Chondrocyte (in vitro differentiated cells): ENCODE results near the gene RAPGEF5. TPM values are rescaled to one million over a fixed set of nuclear protein-coding genes. Genes with fewer than 3 reads are reported as not detected.

Source experiments
- DNase-seq: peaks from one replicate; pipeline ENCODE4 v3.0.0; 2021; ENCODE audit warnings: mixed read lengths, low spot score
- H3K27ac Mint-ChIP-seq: one replicate; pipeline ENCODE4 v1.8.0; 2021; ENCODE audit warnings: mild to moderate bottlenecking, moderate library complexity, mixed read lengths; ENCODE audit not compliant: unreplicated experiment
- H3K27me3 Mint-ChIP-seq: 2 replicates; pipeline ENCODE4 v1.8.0; 2021; ENCODE audit warnings: low read depth, mixed read lengths
- H3K36me3 Mint-ChIP-seq: 2 replicates; pipeline ENCODE4 v1.8.0; 2021; ENCODE audit warnings: low read depth, mixed read lengths
- H3K4me1 Mint-ChIP-seq: 2 replicates; pipeline ENCODE4 v1.8.0; 2021; ENCODE audit warnings: low read depth, mild to moderate bottlenecking, mixed read lengths
- H3K4me3 Mint-ChIP-seq: one replicate; pipeline ENCODE4 v1.8.0; 2021; ENCODE audit warnings: mild to moderate bottlenecking, moderate library complexity, mixed read lengths; ENCODE audit not compliant: unreplicated experiment
- H3K9me3 Mint-ChIP-seq: 2 replicates; pipeline ENCODE4 v1.8.0; 2021; ENCODE audit warnings: low read depth, mixed read lengths
- CTCF ChIP-seq: fragments of 200-600 bp; sonication (generic); IDR thresholded peaks from 2 replicates; pipeline ENCODE4 v1.5.0; 2021; ENCODE audit warnings: antibody characterized with exemption, mild to moderate bottlenecking, moderate library complexity
- total RNA-seq: library from RNA; stranded (reverse); gene quantifications from 3 replicates; pipeline ENCODE4 v1.2.1, GENCODE V29; 2021

RAPGEF5 gene
- total RNA-seq, 1 donor from 2014 or later = 2.2 TPM

GRCh38 chr7:22121702-22122474 lies 235.1 kb downstream of the RAPGEF5 start:
- Mint-ChIP-seq H3K9me3 (no peaks in the 10 kb centered on the region), H3K27ac (no peak overlapping the region), H3K36me3 (peaks cover 2% of the 10 kb centered on the region), H3K4me3 (no peak overlapping the region), H3K4me1 (peaks cover 12% of the 10 kb centered on the region), H3K27me3 (peaks cover 3% of the 10 kb centered on the region)
- no peak for DNase-seq
- no peak for TF ChIP-seq CTCF

DNA sequence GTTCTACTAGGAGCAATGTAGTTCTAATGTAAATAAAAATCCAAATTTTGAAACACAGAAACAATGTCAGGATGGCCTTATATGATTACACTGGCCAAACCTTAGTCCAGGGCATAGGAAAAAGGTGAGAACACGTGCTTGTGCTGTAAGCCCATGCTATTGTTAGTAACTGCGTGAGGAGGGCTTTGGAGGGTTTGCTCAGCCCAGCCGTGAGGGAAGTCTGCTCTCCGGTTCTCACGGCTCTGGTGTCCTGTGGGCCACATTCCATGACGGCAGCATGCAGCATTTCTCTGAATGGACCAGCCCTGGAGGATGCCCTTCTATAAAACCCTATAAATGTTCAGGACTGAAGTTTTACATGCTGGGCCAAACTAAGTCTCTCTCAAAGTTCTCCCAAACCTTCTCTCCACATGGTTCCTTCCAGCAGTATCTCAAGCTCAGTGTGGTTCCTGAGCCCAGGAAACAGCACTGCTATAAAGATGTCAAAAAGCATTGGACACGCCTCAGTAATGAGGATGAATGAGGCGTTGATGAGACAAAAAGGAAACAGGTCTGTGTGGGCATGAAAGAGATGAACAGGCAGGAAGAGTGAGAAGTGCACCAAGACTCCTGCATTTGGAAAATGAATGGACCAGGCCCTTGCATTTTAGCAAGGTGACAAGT lies 236.4 kb downstream of the RAPGEF5 start:
- peaks cover 2% of the 10 kb centered on the region for H3K36me3 Mint-ChIP-seq
- TF ChIP-seq CTCF = no peak
- H3K27ac Mint-ChIP-seq = no peak overlapping the region
- H3K4me3 Mint-ChIP-seq = no peak overlapping the region
- H3K4me1 Mint-ChIP-seq = peaks cover 11% of the 10 kb centered on the region
- peaks cover 3% of the 10 kb centered on the region for H3K27me3 Mint-ChIP-seq
- H3K9me3 Mint-ChIP-seq = no peaks in the 10 kb centered on the region
- DNase-seq = no peak

- TF ChIP-seq CTCF = no peak
- DNase-seq = no peak
- Mint-ChIP-seq H3K36me3 (peaks cover 2% of the 10 kb centered on the region), H3K27me3 (peaks cover under 1% of the 10 kb centered on the region), H3K9me3 (no peaks in the 10 kb centered on the region), H3K4me3 (no peak overlapping the region), H3K27ac (no peak overlapping the region), H3K4me1 (no peaks in the 10 kb centered on the region)
Observed at GRCh38 chr7:22117222-22117621, 239.7 kb downstream of the RAPGEF5 start.

DNA sequence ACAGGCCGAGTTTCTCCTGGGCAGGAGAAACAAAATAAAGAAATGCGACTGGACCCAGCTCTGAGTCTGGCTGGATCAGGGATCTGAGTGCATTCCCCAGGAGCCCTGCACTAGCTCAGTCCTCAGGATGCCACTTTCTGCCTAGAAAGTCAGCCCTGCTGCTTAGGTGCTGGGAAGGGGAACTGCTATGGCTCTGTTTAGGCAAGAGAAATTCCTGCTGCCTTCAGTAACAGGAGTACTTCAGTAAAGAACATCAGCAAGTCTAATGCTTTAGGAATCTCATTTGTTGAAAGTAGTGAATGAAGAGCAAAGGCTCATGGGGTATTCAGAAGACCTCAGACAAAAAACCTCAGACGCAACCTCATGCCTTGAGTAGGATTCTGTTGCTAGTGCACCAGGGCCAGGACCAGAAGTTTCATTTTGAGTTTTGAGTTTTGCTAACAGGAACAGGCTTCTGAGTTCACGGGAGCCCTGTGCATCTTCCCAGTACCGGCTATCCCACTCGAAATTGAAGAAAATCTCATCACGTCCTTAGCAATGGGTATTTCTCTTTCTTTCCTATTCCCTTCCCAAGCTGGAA lies 240.4 kb downstream of the RAPGEF5 start:
- DNase-seq = no peak
- no peak for TF ChIP-seq CTCF
- Mint-ChIP-seq H3K4me3 (no peak overlapping the region), H3K9me3 (no peaks in the 10 kb centered on the region), H3K36me3 (peaks cover 2% of the 10 kb centered on the region), H3K27ac (no peak overlapping the region), H3K27me3 (no peaks in the 10 kb centered on the region), H3K4me1 (peaks cover 2% of the 10 kb centered on the region)

DNA sequence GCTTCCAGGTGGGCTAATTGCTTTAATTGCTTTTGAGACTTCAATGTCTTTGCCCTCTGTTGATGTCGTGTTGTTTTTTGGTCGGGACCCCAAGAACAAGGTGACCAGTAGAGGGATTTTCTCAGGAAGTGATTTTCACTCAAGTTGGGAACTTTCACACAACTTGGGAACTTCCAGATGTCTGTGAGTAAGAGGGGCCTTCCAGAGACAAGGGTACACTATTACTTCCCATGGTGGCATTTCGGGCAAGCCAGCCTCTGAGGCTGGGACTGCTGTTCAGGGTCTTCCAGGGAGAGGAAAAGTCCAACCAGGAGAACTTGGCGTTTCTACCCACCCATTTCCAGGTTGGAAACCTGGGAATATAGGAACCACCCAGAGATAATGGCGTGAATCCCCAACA lies 241.3 kb downstream of the RAPGEF5 start:
- H3K27me3 Mint-ChIP-seq = no peaks in the 10 kb centered on the region
- no peak overlapping the region for H3K4me3 Mint-ChIP-seq
- peaks cover 2% of the 10 kb centered on the region for H3K36me3 Mint-ChIP-seq
- H3K9me3 Mint-ChIP-seq = no peaks in the 10 kb centered on the region
- DNase-seq = no peak
- H3K4me1 Mint-ChIP-seq = peaks cover 5% of the 10 kb centered on the region
- no peak overlapping the region for H3K27ac Mint-ChIP-seq
- TF ChIP-seq CTCF = no peak
